Stomach (tissue), 9 donors: Measurements from ENCODE around the gene VDAC1. TPM values are rescaled to one million over a fixed set of nuclear protein-coding genes. Genes with fewer than 3 reads are reported as not detected.

Experiments used
- DNase-seq, 2 donors: peaks; one replicate each; pipeline versions ENCODE4 v3.0.0 to v3.0.0-alpha.2; 2013 to 2019
- H3K27ac ChIP-seq, 5 donors: fragments of 200-600 bp in 4 of 5; sonication (generic) in 4 of 5; one replicate each; pipeline ENCODE4 v1.5.1; 2013 to 2019; ENCODE audit warnings: mild to moderate bottlenecking in 1 of 5, moderate library complexity in 1 of 5
- H3K27me3 ChIP-seq, 3 donors: fragments of 200-600 bp; sonication (generic); one replicate each; pipeline ENCODE4 v1.5.1; 2017 to 2019; ENCODE audit warnings: mixed run types in 1 of 3
- H3K36me3 ChIP-seq, 4 donors: fragments of 200-600 bp; sonication (generic); 1 replicate in 3 of 4; 2 replicates in 1 of 4; pipeline ENCODE4 v1.5.1; 2016 to 2019
- H3K4me1 ChIP-seq, 4 donors: fragments of 200-600 bp; sonication (generic); one replicate each; pipeline ENCODE4 v1.5.1; 2016 to 2019
- H3K4me3 ChIP-seq, 4 donors: fragments of 200-600 bp; sonication (generic) in 3 of 4; one replicate each; pipeline ENCODE4 v1.5.1; 2016 to 2019; ENCODE audit warnings: mild to moderate bottlenecking in 1 of 4
- H3K9me3 ChIP-seq, 4 donors: fragments of 200-600 bp; sonication (generic); one replicate each; pipeline ENCODE4 v1.5.1; 2016 to 2019
- CTCF ChIP-seq, 7 experiments: fragments of 450-650 bp in 4 of 7; fragments of 200-600 bp in 3 of 7; sonication (generic) in 3 of 7; IDR thresholded peaks; one replicate each; pipeline ENCODE4 v1.5.1; 2016 to 2019; ENCODE audit warnings: antibody characterized with exemption in 7 of 7, control low read depth in 2 of 7, mild to moderate bottlenecking in 1 of 7
- EP300 ChIP-seq: sonication (generic); formaldehyde crosslinking; IDR thresholded peaks from one replicate; pipeline ENCODE4 v1.6.1; 2017; ENCODE audit warnings: antibody characterized with exemption
- POLR2A ChIP-seq, 4 donors: fragments of 450-650 bp; IDR thresholded peaks; one replicate each; pipeline ENCODE4 v1.6.1; 2016; ENCODE audit warnings: antibody characterized with exemption in 4 of 4, control low read depth in 2 of 4, mild to moderate bottlenecking in 1 of 4, moderate library complexity in 1 of 4
- POLR2AphosphoS5 ChIP-seq, 3 donors: sonication (generic); formaldehyde crosslinking; IDR thresholded peaks; one replicate each; pipeline ENCODE4 v1.6.1; 2016; ENCODE audit warnings: antibody characterized with exemption in 3 of 3
- WGBS, 5 donors: extraction: QIAGEN DNeasy Blood & Tissue Kit in 3 of 5; methylation state at CpG; one replicate each; pipeline versions ENCODE4 v1.1.5 to v1.1.7; 2013 to 2018; 5-methylcytosine and 5-hydroxymethylcytosine counted together
- intact Hi-C: fragments of 100-400 bp; cut with DNase I; formaldehyde crosslinking; loops from one replicate; pipeline ENCODE4 v1.15.1; 2023; ENCODE audit warnings: low total_unique reads
- polyA plus RNA-seq, 3 donors: library from polyadenylated mRNA; stranded (reverse); fragments of 200-250 nt; gene quantifications; one replicate each; pipeline ENCODE4 v1.2.3, GENCODE V29; 2013
- total RNA-seq, 5 donors: library from RNA; depleted of rRNA; stranded (reverse); fragments of >200 nt; gene quantifications; one replicate each; pipeline versions ENCODE4 v1.1.0 to v1.2.3, GENCODE V29; 2014 to 2016
- donor health status: healthy with polysubstance abuse.
- donor health status: Bipolar disorder and iron deficiency.
- donor health status: healthy.

Gene VDAC1
- total and polyA plus RNA-seq, 8 donors: 55.8 to 307 (median 147) TPM

GRCh38 chr5:134003064-134003816 is 1.5 kb downstream of the VDAC1 start:
- no peak for DNase-seq
- 9 to 13% (median 9%) methylated on average over 10 to 11 of the region's 11 CpGs for WGBS, 5 donors
- Histone ChIP-seq H3K27ac (peak overlapping the region; percentile 94 to 100 (median 99)), H3K27me3 (no peaks in the 10 kb centered on the region), H3K36me3 (peaks cover 0 to 15% (median 7%) of the 10 kb centered on the region in 4 donors), H3K4me3 (peak overlapping the region; percentile 72 to 88 (median 78)), H3K4me1 (peaks cover 60 to 74% (median 70%) of the 10 kb centered on the region in 4 donors), H3K9me3 (no peaks in the 10 kb centered on the region)
- intact Hi-C loops: no loop called here
- TF ChIP-seq CTCF (IDR thresholded peaks at IDR 0.05): no peak
- no peak for TF ChIP-seq POLR2A (IDR thresholded peaks at IDR 0.05)
- TF ChIP-seq EP300: no peak
- no peak for TF ChIP-seq POLR2AphosphoS5 (IDR thresholded peaks at IDR 0.05)

GRCh38 chr5:134001938-134002731 is 2.6 kb downstream of the VDAC1 start:
- Histone ChIP-seq H3K27me3 (no peaks in the 10 kb centered on the region), H3K27ac (peak overlapping the region; percentile 12 to 100 (median 99)), H3K4me3 (peak overlapping the region in 3 of 4 donors; percentile 72 to 78 (median 78)), H3K9me3 (no peaks in the 10 kb centered on the region), H3K4me1 (peaks cover 60 to 81% (median 74%) of the 10 kb centered on the region in 4 donors), H3K36me3 (peaks cover 0 to 15% (median 7%) of the 10 kb centered on the region in 4 donors)
- DNase-seq: peak in 1 of 2 donors; percentile 47
- intact Hi-C loops: no loop called here
- 68 to 78% (median 73%) methylated on average over 13 of the region's 13 CpGs for WGBS, 5 donors
- no peak for TF ChIP-seq POLR2AphosphoS5 (IDR thresholded peaks at IDR 0.05)
- TF ChIP-seq POLR2A (IDR thresholded peaks at IDR 0.05): no peak
- TF ChIP-seq CTCF (IDR thresholded peaks at IDR 0.05): no peak
- no peak for TF ChIP-seq EP300

- Histone ChIP-seq H3K4me1 (peaks cover 63 to 84% (median 75%) of the 10 kb centered on the region in 4 donors), H3K4me3 (no peak overlapping the region), H3K27me3 (no peaks in the 10 kb centered on the region), H3K9me3 (no peaks in the 10 kb centered on the region), H3K36me3 (peaks cover 0 to 15% (median 7%) of the 10 kb centered on the region in 4 donors), H3K27ac (peak overlapping the region; percentile 62 to 85 (median 69))
- TF ChIP-seq POLR2A (IDR thresholded peaks at IDR 0.05) (no peak), POLR2AphosphoS5 (IDR thresholded peaks at IDR 0.05) (no peak), EP300 (no peak), CTCF (IDR thresholded peaks at IDR 0.05) (no peak)
- 57 to 71% (median 64%) methylated on average over 10 of the region's 10 CpGs for WGBS, 5 donors
- intact Hi-C loops: no loop called here
- DNase-seq: peak in 1 of 2 donors; percentile 57
Measured at GRCh38 chr5:134000696-134001453, 3.9 kb downstream of the VDAC1 start.

GRCh38 chr5:134000091-134000511 is 4.7 kb downstream of the VDAC1 start:
- peaks cover 66 to 86% (median 75%) of the 10 kb centered on the region in 4 donors for H3K4me1 ChIP-seq
- peak overlapping the region; percentile 62 to 85 (median 69) for H3K27ac ChIP-seq
- WGBS, 5 donors: 49 to 78% (median 52%) methylated on average over 3 to 5 of the region's 5 CpGs

More at GRCh38 chr5:134000091-134000511, 4.7 kb downstream of the VDAC1 start:
- Histone ChIP-seq H3K36me3 (peaks cover 0 to 15% (median 7%) of the 10 kb centered on the region in 4 donors), H3K4me3 (no peak overlapping the region), H3K27me3 (no peaks in the 10 kb centered on the region), H3K9me3 (no peaks in the 10 kb centered on the region)
- TF ChIP-seq EP300 (no peak), POLR2AphosphoS5 (IDR thresholded peaks at IDR 0.05) (peak in 1 of 3 donors; percentile 37)
- intact Hi-C loops: no loop called here
- peak; percentile 47 to 57 for DNase-seq
